Panc1 (cell line): ENCODE results near the gene NDUFAF2. TPM values are rescaled to one million over a fixed set of nuclear protein-coding genes. Genes with fewer than 3 reads are reported as not detected.

Source experiments
- ATAC-seq: fragments of 200-7000 bp; cut with Tn5 transposase; 2 replicates; pipeline ENCODE4 v1.9.1; 2020; ENCODE audit warnings: mild to moderate bottlenecking, moderate library complexity
- BruUV-seq: library from RNA; stranded (reverse); fragments of 400-500 nt; replicated peaks from 2 replicates; lab custom pipeline; 2021; lab: Mats Ljungman, UMichigan
- CTCF ChIA-PET: fragments of 300-600 bp; sonication (Branson Sonifier 250); formaldehyde crosslinking; loops from one replicate; lab custom pipeline; 2022; ENCODE audit warnings: antibody characterized with exemption; lab: Charles Lee
- POLR2A ChIA-PET: fragments of 300-600 bp; sonication (Branson Sonifier 250); formaldehyde crosslinking; loops from one replicate; lab custom pipeline; 2022; ENCODE audit warnings: antibody characterized with exemption; lab: Charles Lee
- DNase-seq: peaks from one replicate; pipeline ENCODE4 v3.0.0-alpha.2; 2010; ENCODE audit warnings: low read depth, low spot score
- H3K27ac ChIP-seq: 2 replicates; pipeline ENCODE4 v1.5.1; 2011; ENCODE audit warnings: mild to moderate bottlenecking, low read length, inconsistent platforms
- H3K27me3 ChIP-seq: fragments of 200-500 bp; sonication (Bioruptor generic); 2 replicates; pipeline ENCODE4 v1.6.0; 2014; ENCODE audit warnings: low read length, inconsistent platforms; ENCODE audit not compliant: control insufficient read depth, insufficient read depth
- H3K36me3 ChIP-seq: fragments of 200-500 bp; sonication (Bioruptor generic); 2 replicates; pipeline ENCODE4 v1.5.1; 2014; ENCODE audit warnings: inconsistent platforms, mild to moderate bottlenecking, low read length, moderate library complexity; ENCODE audit not compliant: control insufficient read depth, insufficient read depth
- H3K4me1 ChIP-seq: 2 replicates; pipeline ENCODE4 v1.5.1; 2011; ENCODE audit warnings: inconsistent platforms, mild to moderate bottlenecking, low read length, moderate library complexity; ENCODE audit not compliant: control insufficient read depth, insufficient read depth
- H3K4me3 ChIP-seq, 2 experiments: 2 replicates each; pipeline ENCODE4 v1.5.1; 2011 to 2012; ENCODE audit warnings: low read depth in 2 of 2, low read length in 2 of 2, mild to moderate bottlenecking in 2 of 2, inconsistent platforms in 1 of 2, moderate library complexity in 1 of 2
- H3K9me3 ChIP-seq: fragments of 200-500 bp; sonication (Bioruptor generic); 2 replicates; pipeline ENCODE4 v1.5.1; 2014; ENCODE audit warnings: low read depth, mild to moderate bottlenecking, inconsistent platforms, low read length, moderate library complexity; ENCODE audit not compliant: control insufficient read depth, insufficient read depth
- POLR2AphosphoS5 ChIP-seq: IDR thresholded peaks from 2 replicates; pipeline ENCODE4 v1.6.1; 2012; ENCODE audit warnings: mild to moderate bottlenecking, low read depth, low read length, moderate library complexity
- SIN3A ChIP-seq: IDR thresholded peaks from 2 replicates; pipeline ENCODE4 v1.6.1; 2012; ENCODE audit warnings: low read depth, mild to moderate bottlenecking, low read length, moderate library complexity, borderline replicate concordance; ENCODE audit not compliant: insufficient read depth
- TCF7L2 ChIP-seq: IDR thresholded peaks from 2 replicates; pipeline ENCODE4 v1.6.1; 2011; ENCODE audit warnings: mild to moderate bottlenecking, low read depth, low read length, inconsistent platforms
- in situ Hi-C: cut with HindIII; loops from 2 replicates; pipeline ENCODE4 v1.10.0; 2016; ENCODE audit warnings: low sequenced_read_pairs, low pct_unique_long_range_greater_than_20kb
- intact Hi-C: fragments of 100-400 bp; cut with micrococcal nuclease; formaldehyde crosslinking; loops from one replicate; pipeline ENCODE4 v1.10.0; 2022; ENCODE audit not compliant: unreplicated experiment
- total RNA-seq: library from RNA; stranded (reverse); gene quantifications from one replicate; pipeline ENCODE4 v1.2.1, GENCODE V29; 2021; ENCODE audit not compliant: unreplicated experiment
- TF ChIP-seq, protein P1 (sequence below): fragments of 450-650 bp; IDR thresholded peaks from 2 replicates; pipeline ENCODE4 v1.5.1; 2017; ENCODE audit warnings: mild to moderate bottlenecking
- TF ChIP-seq, protein P2 (sequence below), 2 experiments: IDR thresholded peaks; 2 replicates each; pipeline ENCODE4 v1.6.1; 2011 to 2012; ENCODE audit warnings: low read depth in 2 of 2, control low read depth in 1 of 2, low read length in 1 of 2, mild to moderate bottlenecking in 1 of 2, moderate library complexity in 1 of 2; ENCODE audit not compliant: insufficient read depth in 1 of 2

The NDUFAF2 gene
- total RNA-seq, 1 experiment from 2014 or later: 41.6 TPM

DNA sequence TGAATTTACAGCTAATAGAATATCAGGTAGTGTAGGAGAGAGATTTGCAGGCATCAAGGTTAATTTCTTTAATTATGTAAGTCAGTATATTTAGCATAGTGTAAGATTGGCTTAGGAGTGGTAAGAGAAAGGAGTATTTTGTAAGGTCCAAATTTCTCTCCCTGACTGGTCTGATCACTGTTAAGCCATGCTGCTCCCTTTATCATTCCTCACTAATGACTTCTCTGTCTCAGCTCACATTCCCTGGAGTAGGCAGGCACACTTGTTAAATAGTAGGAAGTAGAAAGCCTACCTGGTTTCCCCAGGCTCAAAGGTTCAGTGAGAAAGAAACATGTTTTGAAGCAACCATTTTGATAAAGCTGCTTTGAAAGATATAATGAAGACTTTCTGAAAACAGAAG, 126.5 kb downstream of the NDUFAF2 start:
- CTCF ChIA-PET: no interaction called here
- Histone ChIP-seq H3K36me3 (no peaks in the 10 kb centered on the region), H3K27ac (no peak overlapping the region), H3K9me3 (no peaks in the 10 kb centered on the region), H3K4me3 (no peak overlapping the region), H3K27me3 (no peaks in the 10 kb centered on the region), H3K4me1 (no peaks in the 10 kb centered on the region)
- ATAC-seq (no peak), DNase-seq (no peak)
- in situ Hi-C loops: no loop called here
- no TSS peak for BruUV-seq
- intact Hi-C loops: no loop called here
- TF ChIP-seq TCF7L2: no peak
- TF ChIP-seq, protein P1, sequence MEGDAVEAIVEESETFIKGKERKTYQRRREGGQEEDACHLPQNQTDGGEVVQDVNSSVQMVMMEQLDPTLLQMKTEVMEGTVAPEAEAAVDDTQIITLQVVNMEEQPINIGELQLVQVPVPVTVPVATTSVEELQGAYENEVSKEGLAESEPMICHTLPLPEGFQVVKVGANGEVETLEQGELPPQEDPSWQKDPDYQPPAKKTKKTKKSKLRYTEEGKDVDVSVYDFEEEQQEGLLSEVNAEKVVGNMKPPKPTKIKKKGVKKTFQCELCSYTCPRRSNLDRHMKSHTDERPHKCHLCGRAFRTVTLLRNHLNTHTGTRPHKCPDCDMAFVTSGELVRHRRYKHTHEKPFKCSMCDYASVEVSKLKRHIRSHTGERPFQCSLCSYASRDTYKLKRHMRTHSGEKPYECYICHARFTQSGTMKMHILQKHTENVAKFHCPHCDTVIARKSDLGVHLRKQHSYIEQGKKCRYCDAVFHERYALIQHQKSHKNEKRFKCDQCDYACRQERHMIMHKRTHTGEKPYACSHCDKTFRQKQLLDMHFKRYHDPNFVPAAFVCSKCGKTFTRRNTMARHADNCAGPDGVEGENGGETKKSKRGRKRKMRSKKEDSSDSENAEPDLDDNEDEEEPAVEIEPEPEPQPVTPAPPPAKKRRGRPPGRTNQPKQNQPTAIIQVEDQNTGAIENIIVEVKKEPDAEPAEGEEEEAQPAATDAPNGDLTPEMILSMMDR: no peak
- POLR2A ChIA-PET: no interaction called here

DNA sequence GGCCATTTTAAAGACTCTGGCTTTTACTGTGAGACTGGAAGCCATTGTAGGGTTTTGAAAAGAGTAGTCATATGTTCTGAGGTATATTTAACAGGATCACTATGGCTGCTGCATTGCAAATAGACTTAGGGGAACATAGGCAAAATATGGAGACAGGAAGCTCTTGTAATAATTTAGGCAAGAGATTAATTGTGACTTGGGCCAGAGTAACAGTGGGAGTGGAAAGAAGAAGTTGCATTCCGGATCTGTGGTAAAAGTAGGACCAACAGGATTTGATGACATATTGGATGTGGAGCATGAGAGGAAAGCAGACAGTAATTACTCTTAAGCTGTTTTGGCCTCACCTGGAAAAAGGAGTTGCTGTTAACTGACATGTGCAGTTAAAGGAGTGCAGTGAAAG, 131.6 kb downstream of the NDUFAF2 start:
- intact Hi-C loops: no loop called here
- Histone ChIP-seq H3K9me3 (no peaks in the 10 kb centered on the region), H3K4me1 (no peaks in the 10 kb centered on the region), H3K4me3 (no peak overlapping the region), H3K36me3 (no peaks in the 10 kb centered on the region), H3K27ac (no peak overlapping the region), H3K27me3 (no peaks in the 10 kb centered on the region)
- TF ChIP-seq, protein P2, sequence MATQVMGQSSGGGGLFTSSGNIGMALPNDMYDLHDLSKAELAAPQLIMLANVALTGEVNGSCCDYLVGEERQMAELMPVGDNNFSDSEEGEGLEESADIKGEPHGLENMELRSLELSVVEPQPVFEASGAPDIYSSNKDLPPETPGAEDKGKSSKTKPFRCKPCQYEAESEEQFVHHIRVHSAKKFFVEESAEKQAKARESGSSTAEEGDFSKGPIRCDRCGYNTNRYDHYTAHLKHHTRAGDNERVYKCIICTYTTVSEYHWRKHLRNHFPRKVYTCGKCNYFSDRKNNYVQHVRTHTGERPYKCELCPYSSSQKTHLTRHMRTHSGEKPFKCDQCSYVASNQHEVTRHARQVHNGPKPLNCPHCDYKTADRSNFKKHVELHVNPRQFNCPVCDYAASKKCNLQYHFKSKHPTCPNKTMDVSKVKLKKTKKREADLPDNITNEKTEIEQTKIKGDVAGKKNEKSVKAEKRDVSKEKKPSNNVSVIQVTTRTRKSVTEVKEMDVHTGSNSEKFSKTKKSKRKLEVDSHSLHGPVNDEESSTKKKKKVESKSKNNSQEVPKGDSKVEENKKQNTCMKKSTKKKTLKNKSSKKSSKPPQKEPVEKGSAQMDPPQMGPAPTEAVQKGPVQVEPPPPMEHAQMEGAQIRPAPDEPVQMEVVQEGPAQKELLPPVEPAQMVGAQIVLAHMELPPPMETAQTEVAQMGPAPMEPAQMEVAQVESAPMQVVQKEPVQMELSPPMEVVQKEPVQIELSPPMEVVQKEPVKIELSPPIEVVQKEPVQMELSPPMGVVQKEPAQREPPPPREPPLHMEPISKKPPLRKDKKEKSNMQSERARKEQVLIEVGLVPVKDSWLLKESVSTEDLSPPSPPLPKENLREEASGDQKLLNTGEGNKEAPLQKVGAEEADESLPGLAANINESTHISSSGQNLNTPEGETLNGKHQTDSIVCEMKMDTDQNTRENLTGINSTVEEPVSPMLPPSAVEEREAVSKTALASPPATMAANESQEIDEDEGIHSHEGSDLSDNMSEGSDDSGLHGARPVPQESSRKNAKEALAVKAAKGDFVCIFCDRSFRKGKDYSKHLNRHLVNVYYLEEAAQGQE (IDR thresholded peaks at IDR 0.05; ENCODE audit: insufficient read depth in 1 of 2, low read depth in 2 of 2, low read length in 1 of 2): no peak
- no peak for TF ChIP-seq SIN3A
- TF ChIP-seq, protein P1: no peak
- DNase-seq (no peak), ATAC-seq (no peak)
- CTCF ChIA-PET: no interaction called here
- in situ Hi-C loops: no loop called here
- POLR2A ChIA-PET: no interaction called here
- BruUV-seq: no TSS peak

DNA sequence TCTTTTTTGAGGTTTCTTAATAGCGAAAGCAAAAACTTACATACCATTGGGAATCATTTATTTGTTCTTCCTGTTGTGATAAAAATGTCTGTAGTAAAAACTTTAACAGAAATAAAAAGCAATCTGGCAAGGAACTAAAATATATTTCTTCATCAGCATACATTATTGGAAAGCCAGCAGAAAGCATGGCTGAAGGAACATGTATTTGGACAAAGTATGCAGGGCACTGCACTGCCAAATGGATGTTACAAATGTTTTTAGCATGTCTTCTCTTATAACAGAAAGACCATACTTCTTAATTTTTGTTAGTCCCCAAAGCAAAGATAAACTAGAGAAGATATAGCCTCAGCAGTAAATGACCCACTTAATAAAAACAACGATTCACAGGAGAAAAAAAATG, 136.7 kb downstream of the NDUFAF2 start:
- H3K27me3 ChIP-seq: no peaks in the 10 kb centered on the region
- no peaks in the 10 kb centered on the region for H3K4me1 ChIP-seq
- BruUV-seq: no TSS peak
- H3K27ac ChIP-seq: no peak overlapping the region
- intact Hi-C loops (no loop called here), in situ Hi-C loops (no loop called here)
- ChIA-PET CTCF (no interaction called here), POLR2A (no interaction called here)
- ATAC-seq (no peak), DNase-seq (no peak)
- no peaks in the 10 kb centered on the region for H3K9me3 ChIP-seq
- no peak overlapping the region for H3K4me3 ChIP-seq
- TF ChIP-seq, protein P1: no peak
- no peak for TF ChIP-seq SIN3A
- TF ChIP-seq TCF7L2: no peak
- TF ChIP-seq, protein P2 (IDR thresholded peaks at IDR 0.05; ENCODE audit: insufficient read depth in 1 of 2, low read depth in 2 of 2, low read length in 1 of 2): no peak
- no peak for TF ChIP-seq POLR2AphosphoS5
- no peaks in the 10 kb centered on the region for H3K36me3 ChIP-seq
